Mesendoderm (in vitro differentiated cells): ENCODE measurements around the gene SEC22B.
"Not testable (repeated sequence)": the region's sequence is repeated elsewhere in the genome, so short reads cannot be mapped to it uniquely, and the experiment has no call there.

ENCODE experiments used
- DNase-seq: peaks from one replicate; pipeline ENCODE4 v3.0.0; 2013
- H2AK5ac ChIP-seq: 2 replicates; pipeline ENCODE4 v1.6.1; 2013; ENCODE audit warnings: low read length, inconsistent platforms
- H2BK120ac ChIP-seq: 2 replicates; pipeline ENCODE4 v1.6.1; 2013; ENCODE audit warnings: low read depth, mild to moderate bottlenecking, low read length, moderate library complexity, mixed read lengths
- H2BK15ac ChIP-seq: replicated peaks from 2 replicates; pipeline ENCODE4 v1.6.1; 2013; ENCODE audit warnings: low read depth, mild to moderate bottlenecking, moderate library complexity
- H2BK5ac ChIP-seq: 2 replicates; pipeline ENCODE4 v1.6.1; 2013; ENCODE audit warnings: low read length, inconsistent platforms
- H3K18ac ChIP-seq: 2 replicates; pipeline ENCODE4 v1.6.1; 2013; ENCODE audit warnings: mild to moderate bottlenecking, low read length, mixed read lengths
- H3K23ac ChIP-seq: one replicate; pipeline ENCODE4 v1.6.1; 2013; ENCODE audit warnings: low read length
- H3K27ac ChIP-seq: 2 replicates; pipeline ENCODE4 v1.5.1; 2013; ENCODE audit warnings: low read depth, mild to moderate bottlenecking, inconsistent platforms, low read length, moderate library complexity
- H3K27me3 ChIP-seq: 2 replicates; pipeline ENCODE4 v1.6.1; 2013; ENCODE audit warnings: low read length, control low read depth, mild to moderate bottlenecking, inconsistent platforms; ENCODE audit not compliant: insufficient read depth, poor library complexity
- H3K36me3 ChIP-seq: 2 replicates; pipeline ENCODE4 v1.6.1; 2013; ENCODE audit warnings: low read length, inconsistent platforms; ENCODE audit not compliant: control insufficient read depth, insufficient read depth
- H3K4ac ChIP-seq: one replicate; pipeline ENCODE4 v1.6.1; 2013; ENCODE audit warnings: low read depth, mild to moderate bottlenecking, low read length, moderate library complexity
- H3K4me1 ChIP-seq: 2 replicates; pipeline ENCODE4 v1.6.1; 2013; ENCODE audit warnings: low read depth, low read length, inconsistent platforms; ENCODE audit not compliant: control insufficient read depth
- H3K4me2 ChIP-seq: 2 replicates; pipeline ENCODE4 v1.6.1; 2013; ENCODE audit warnings: low read length
- H3K4me3 ChIP-seq: 2 replicates; pipeline ENCODE4 v1.5.1; 2013; ENCODE audit warnings: mild to moderate bottlenecking, low read length
- H3K56ac ChIP-seq: one replicate; pipeline ENCODE4 v1.6.1; 2013; ENCODE audit warnings: low read length
- H3K79me1 ChIP-seq: 2 replicates; pipeline ENCODE4 v1.6.1; 2013; ENCODE audit warnings: low read length, inconsistent platforms
- H3K79me2 ChIP-seq: 2 replicates; pipeline ENCODE4 v1.6.1; 2013; ENCODE audit warnings: mild to moderate bottlenecking, low read length; ENCODE audit not compliant: control insufficient read depth, insufficient read depth
- H3K9ac ChIP-seq: 2 replicates; pipeline ENCODE4 v1.6.1; 2013; ENCODE audit warnings: low read length, inconsistent platforms
- H4K5ac ChIP-seq: one replicate; pipeline ENCODE4 v1.6.1; 2013; ENCODE audit warnings: low read length
- H4K8ac ChIP-seq: one replicate; pipeline ENCODE4 v1.6.1; 2013; ENCODE audit warnings: low read depth, mild to moderate bottlenecking, control low read depth, low read length, moderate library complexity
- WGBS: extraction: QIAGEN DNeasy Blood & Tissue Kit; methylation state at CpG from one replicate; pipeline ENCODE4 v1.1.7; 2013; ENCODE audit warnings: low lambda C conversion rate, missing lambda C conversion rate; ENCODE audit not compliant: insufficient coverage; ENCODE audit errors: extremely low coverage; 5-methylcytosine and 5-hydroxymethylcytosine counted together

The SEC22B gene

GRCh38 chr1:120133228-120133927 is 42.9 kb downstream of the SEC22B start:
- Histone ChIP-seq H2BK15ac (no peak overlapping the region), H3K56ac (no peak overlapping the region), H3K4ac (no peak overlapping the region), H2AK5ac (no peak overlapping the region), H3K4me1 (no peaks in the 10 kb centered on the region), H3K23ac (no peak overlapping the region), H3K4me3 (no peak overlapping the region), H3K4me2 (no peak overlapping the region), H3K36me3 (no peaks in the 10 kb centered on the region), H3K27ac (no peak overlapping the region), H2BK120ac (no peak overlapping the region), H4K8ac (no peak overlapping the region), H2BK5ac (no peak overlapping the region), H3K79me2 (no peaks in the 10 kb centered on the region), H3K18ac (no peak overlapping the region), H3K27me3 (peaks cover 4% of the 10 kb centered on the region), H4K5ac (no peak overlapping the region), H3K9ac (no peak overlapping the region), H3K79me1 (no peaks in the 10 kb centered on the region)
- no peak for DNase-seq
- WGBS = no CpG with 5 or more reads among the region's 2 CpGs

DNA sequence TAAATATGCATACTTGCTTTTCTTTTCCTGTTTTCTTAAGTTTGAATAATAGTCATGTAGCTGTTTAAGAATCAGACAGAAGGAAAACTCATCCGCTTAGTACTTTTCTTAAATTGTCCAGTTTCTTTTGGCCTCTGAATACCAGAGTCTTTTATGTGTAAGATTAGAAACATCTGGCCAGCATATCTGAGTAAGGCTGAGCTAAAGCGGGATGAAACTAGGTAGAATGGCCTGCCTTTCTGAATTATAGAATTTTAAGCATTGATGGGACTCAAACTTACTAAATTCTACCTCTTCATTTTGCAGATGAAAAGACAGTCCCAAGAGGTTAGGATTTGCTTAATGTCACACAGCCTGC is 43.9 kb downstream of the SEC22B start:
- no CpG with 5 or more reads among the region's 2 CpGs for WGBS
- not testable (repeated sequence) for H3K36me3 ChIP-seq, H2BK5ac ChIP-seq, H4K5ac ChIP-seq, H4K8ac ChIP-seq, H3K27me3 ChIP-seq, H3K4me2 ChIP-seq, H3K79me2 ChIP-seq, H3K18ac ChIP-seq, H3K4ac ChIP-seq, H2AK5ac ChIP-seq, H3K56ac ChIP-seq, H3K27ac ChIP-seq, DNase-seq, H3K23ac ChIP-seq, H3K4me3 ChIP-seq, H3K79me1 ChIP-seq, H3K4me1 ChIP-seq, H2BK15ac ChIP-seq, H3K9ac ChIP-seq, H2BK120ac ChIP-seq

GRCh38 chr1:120131611-120132405 is 44.5 kb downstream of the SEC22B start:
- H4K8ac ChIP-seq, H3K36me3 ChIP-seq, H2AK5ac ChIP-seq, H3K4ac ChIP-seq, H2BK5ac ChIP-seq, H3K4me1 ChIP-seq, H3K4me2 ChIP-seq, H2BK15ac ChIP-seq, H3K18ac ChIP-seq, H4K5ac ChIP-seq, H3K56ac ChIP-seq, H3K79me2 ChIP-seq, H3K23ac ChIP-seq, H3K4me3 ChIP-seq, H3K27ac ChIP-seq, H2BK120ac ChIP-seq, H3K9ac ChIP-seq, H3K79me1 ChIP-seq, H3K27me3 ChIP-seq: not testable (repeated sequence)
- peak; percentile 10 for DNase-seq
- WGBS = no CpG with 5 or more reads among the region's 10 CpGs

GRCh38 chr1:120127921-120128320 is 48.4 kb downstream of the SEC22B start:
- not testable (repeated sequence) for H2BK5ac ChIP-seq, H3K79me1 ChIP-seq, H3K56ac ChIP-seq, H3K18ac ChIP-seq, H2AK5ac ChIP-seq, H3K9ac ChIP-seq, H3K4me3 ChIP-seq, H2BK120ac ChIP-seq, H3K4me2 ChIP-seq, H3K79me2 ChIP-seq, H3K23ac ChIP-seq, H3K4ac ChIP-seq, DNase-seq, H4K5ac ChIP-seq, H3K27me3 ChIP-seq, H3K4me1 ChIP-seq, H3K36me3 ChIP-seq, H2BK15ac ChIP-seq, H3K27ac ChIP-seq, H4K8ac ChIP-seq
- WGBS = no CpG with 5 or more reads among the region's 1 CpG

- H3K4ac ChIP-seq, H3K4me1 ChIP-seq, H3K9ac ChIP-seq, H3K27ac ChIP-seq, H3K4me3 ChIP-seq, H3K23ac ChIP-seq, H4K8ac ChIP-seq, H4K5ac ChIP-seq, H2BK120ac ChIP-seq, DNase-seq, H2BK15ac ChIP-seq, H3K79me2 ChIP-seq, H3K56ac ChIP-seq, H3K18ac ChIP-seq, H2AK5ac ChIP-seq, H3K36me3 ChIP-seq, H3K4me2 ChIP-seq, H2BK5ac ChIP-seq, H3K27me3 ChIP-seq, H3K79me1 ChIP-seq: not testable (repeated sequence)
- WGBS = no CpG with 5 or more reads among the region's 6 CpGs
Measured at GRCh38 chr1:120126216-120126615, 50.1 kb downstream of the SEC22B start.
